SKM-1 treated with dmso at 0.1 percent for 144 hours (cell line): ENCODE measurements around the gene PAQR5.
"Not testable (repeated sequence)": the region's sequence is repeated elsewhere in the genome, so short reads cannot be mapped to it uniquely, and the experiment has no call there.

Source experiments
- DNase-seq: peaks from one replicate; lab custom pipeline; 2025; ENCODE audit not compliant: unreplicated experiment; lab: John Stamatoyannopoulos, UW

The PAQR5 gene

DNA sequence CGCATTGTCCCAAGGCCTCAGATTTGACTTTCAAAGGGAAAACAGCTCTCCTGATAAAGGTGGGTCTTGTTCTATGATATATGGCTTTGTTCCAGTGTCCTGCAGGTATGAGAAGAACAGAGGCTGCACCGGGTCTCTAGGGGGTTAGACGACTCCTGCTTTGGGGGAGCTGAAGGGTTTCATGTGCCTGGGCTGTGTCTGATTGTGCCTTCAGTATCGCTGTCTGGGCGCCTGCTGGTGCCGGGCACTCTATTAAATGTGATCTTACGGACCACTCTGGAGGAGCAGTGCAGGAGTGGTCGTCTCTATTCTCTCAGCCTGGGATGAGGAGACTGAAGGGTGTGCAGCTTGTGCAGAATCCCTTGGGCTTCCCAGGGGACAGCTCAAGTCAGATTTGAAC lies 16.0 kb downstream of the PAQR5 start:
- no peak for DNase-seq

DNA sequence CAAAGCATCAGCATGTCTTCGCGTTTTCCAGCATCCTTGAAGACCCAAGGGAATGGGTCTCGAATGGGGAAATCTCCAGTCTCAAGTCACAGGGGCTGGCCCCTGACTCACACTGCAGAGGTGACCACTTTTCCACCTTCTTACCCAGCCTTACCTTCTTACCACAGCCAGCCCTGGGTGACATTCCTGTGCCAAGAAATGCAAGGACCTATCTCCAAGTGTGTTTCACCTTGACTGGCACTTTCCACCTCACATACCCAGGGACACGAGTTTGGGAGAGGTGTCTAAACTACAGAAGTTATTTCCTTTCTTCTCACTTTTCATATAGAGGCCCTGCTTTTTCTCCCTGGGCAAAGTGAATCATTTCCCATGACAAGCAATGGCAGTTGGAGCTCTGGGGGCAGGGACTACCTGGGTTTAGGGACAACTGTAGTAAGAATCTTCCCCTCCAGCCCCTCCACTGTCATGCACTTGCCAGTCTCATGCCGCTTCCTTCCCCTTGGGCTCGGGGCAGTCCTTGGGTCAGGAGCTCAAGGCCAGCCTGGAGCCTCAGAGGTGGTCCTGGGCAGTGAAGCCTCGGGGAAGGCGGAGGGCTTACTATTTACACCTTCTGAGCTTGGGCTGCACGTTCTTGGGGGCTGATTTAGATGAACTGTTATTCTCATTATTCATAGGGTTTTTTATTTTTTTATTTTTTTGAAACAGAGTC lies 16.8 kb downstream of the PAQR5 start:
- no peak for DNase-seq

DNA sequence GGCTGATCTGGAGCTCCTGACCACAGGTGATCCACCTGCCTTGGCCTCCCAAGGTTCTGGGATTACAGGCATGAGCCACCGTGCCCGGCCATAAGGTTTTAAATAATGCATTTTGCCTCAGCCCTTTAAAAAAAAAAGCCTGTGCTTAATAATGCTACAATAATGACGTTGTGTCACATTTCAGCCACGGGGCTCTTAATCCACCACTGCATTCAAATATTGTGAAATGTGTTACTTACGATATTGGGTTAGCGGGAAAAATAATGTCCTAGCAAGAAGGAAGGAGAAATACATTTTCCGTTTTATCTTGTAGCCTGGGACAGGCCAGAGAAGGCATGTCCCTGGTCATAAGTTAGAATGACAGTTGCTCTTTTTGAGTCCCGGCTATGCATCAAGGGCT lies 17.6 kb downstream of the PAQR5 start:
- no peak for DNase-seq

DNA sequence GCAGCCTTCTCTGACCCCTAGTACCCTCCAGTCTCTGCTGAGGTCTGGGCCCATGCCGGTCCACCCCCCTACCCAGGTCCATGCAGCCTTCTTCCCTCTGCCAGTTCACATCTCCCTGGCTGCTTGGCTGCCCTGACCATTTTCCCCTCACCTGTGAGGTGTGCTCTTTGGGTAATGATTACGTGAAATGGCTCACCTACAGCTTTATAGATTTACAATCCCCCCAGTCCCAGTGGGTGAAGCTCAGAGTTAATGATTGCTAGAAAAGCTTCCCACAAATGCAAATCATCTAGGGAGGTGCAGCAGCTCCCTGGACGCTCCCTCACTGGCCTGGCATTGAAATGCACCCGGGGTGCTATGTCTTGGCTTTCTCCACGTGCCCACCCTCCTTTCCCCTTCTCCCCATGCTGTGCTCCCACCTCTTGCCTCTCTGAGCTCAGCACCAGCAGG lies 18.7 kb downstream of the PAQR5 start:
- no peak for DNase-seq

DNA sequence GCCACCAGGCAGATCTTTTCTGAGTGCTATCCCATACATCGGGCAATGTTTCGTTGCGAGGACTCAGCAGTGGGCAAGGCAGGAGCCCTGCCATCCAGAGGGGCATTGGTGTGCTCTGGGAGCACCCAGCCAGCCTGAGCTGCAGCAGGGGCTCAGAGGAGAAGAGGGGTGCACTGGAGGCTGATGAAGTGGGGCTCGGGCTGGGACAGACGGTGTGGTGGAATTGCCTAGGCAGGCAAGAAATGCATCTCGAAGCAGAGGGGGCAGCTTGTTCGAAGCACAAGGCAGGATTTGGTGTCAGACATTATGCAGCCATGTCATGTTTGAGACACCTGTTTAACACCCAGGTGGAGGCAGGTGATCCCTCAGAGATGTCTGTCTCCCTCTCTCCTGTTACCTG lies 19.3 kb downstream of the PAQR5 start:
- no peak for DNase-seq

DNA sequence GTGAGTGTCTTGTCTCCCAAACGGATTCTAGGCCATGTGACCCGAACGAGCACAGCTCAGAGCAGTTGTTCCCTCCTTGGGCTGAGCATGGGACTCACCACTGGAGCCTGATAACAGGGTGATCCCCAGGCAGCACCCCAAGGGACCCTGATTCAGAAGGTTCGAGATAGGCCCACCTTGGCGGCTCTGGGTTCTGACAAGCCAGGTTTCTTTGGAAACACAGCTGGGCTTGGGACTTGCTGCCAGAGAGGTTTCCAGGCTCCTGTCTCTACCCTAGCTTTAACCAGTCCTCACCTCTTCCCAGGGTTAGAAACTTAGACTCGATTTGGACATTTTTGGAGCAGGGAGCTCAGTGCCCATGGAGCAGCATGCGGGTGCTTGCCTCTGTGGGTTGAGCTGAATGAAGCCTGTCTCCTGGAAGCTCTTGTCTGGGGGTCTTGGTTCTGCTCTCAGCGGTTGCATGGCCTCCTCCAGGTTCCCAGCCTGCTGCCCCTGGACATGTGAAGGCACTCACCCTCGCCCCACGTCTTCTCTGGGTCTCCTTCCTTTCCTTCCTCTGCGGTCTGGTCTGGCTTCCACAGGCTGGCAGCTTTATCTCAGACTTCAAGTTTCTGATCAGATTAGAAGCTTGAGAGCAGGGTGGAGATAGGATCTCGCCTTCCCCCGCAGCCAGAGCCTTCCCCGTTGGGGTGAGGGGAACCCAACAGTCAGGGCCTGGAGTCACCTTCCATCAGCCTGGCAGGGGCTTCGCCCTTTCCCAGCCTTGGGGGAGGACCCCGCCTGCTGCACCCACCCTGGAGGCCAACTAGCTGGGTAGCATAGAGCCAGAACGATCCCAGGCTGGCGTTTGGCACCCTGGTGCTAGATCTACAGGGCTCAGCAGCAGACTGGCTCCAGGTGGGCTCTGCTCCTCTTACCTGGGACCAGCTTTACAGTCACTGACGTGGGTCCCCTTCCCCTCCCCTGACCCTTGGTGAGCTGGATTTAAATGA lies 21.0 kb downstream of the PAQR5 start:
- DNase-seq, result no peak

DNA sequence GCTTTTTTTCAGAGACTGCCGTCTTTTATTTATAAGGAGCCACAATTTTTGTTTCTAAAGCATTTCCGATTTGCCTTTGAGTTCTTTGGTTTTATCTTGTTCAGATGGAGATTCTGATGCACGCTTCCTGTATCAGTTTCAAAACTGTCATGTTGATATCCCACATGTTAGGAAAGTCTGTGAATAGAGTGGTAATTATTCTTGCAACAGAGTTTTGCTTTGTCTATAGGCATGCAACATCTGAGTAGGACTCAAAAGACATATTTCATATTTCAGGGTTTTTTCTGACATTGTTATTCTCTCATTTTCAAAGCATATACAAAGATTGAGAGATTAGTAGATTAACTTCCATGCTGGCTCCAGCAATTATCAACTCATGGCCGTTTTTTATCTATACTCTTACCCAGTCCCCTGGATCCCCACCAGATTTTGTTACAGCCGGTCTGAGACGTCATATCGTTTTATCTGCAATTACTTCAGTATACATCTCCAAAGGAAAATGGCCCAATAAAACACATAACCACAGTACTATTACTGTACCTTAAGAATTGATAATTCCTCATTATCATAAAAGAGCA lies 22.4 kb downstream of the PAQR5 start:
- peak; percentile 25 for DNase-seq

DNA sequence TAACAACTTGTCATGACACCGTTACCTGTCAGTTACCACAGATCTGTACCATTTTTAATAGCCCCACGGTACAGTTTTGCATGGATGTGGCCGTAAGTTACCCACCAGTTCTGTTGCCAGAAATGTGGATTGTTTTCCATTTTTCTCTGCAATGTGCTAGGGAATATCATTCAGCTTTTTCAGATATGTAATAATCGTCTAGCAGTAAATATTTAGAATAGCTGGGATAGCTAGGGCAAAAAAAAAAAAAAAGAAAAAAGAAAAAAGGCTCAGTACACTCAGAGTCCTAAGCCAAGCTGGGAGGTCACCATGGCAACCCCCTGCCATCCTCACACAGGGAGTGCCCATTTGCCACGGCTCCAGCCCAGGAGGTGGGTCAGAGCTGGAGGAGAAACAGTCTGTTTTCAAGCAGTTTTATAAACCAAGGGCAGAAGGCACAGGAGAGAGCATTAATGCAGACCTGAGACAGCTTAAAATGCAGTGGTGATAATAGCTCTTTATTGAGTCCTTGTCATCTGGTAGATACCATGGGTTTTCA lies 25.2 kb downstream of the PAQR5 start:
- DNase-seq, result no peak

DNA sequence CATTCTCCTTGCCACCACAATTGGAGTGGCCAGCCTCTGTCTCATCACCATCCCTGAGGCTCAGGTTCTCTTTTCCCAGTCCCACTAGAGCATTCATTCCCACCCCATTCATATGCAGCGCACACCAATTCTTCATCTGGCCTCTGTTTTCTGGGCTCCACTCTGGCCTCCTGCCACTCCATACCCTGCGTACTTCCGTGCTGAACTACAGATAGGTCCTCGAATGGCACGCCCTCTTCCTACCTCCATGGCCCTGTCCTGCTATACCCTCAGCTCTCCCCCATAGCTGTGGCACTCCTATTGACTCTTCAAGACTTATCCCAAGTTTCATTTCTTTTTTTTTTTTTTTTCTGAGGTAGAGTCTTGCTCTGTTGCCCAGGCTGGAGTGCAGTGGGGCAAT lies 25.9 kb downstream of the PAQR5 start:
- DNase-seq, result no peak

DNA sequence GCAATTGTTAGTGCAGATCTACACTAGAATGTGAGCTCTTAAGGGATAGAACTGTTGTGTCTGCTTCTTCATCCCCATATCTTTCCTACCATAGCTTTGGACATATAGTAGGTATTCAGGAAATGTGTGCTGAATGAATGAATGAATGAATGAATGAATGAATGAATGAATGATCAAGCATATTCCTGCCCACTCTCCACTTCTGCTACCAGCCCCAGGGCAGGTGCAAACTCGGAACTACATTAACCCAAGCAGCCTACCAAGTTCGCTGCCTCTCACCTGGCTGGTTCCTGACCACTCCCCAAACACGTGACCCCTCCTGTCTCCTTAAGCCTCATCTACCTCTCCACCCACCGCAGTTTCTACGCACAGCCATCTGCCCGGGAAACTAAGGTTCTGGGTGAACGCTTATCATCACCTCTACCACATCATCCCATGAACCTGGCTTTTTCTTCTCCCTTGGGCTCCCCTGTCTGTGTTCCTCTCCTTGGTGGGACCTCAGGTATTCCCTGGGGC lies 26.8 kb downstream of the PAQR5 start:
- no peak for DNase-seq

DNA sequence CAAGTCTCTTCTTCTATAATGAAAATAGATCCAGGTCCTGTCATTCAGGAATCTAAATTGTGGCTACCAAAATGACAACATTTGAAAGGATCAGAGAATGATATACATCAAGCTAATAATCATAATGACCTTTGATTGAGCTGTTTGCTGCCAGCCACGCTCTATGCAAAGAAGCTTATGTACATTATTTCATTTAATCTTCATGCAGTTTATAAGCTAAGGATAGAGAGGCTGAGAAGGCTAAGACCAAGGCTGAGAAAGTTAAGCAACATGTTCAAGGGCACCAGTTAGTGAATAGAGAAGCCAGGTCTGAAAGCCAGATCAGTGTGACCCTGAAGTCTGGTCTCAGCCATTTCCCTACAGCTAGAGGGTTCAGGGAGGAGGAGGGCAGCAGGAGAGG lies 29.4 kb downstream of the PAQR5 start:
- DNase-seq, result no peak

DNA sequence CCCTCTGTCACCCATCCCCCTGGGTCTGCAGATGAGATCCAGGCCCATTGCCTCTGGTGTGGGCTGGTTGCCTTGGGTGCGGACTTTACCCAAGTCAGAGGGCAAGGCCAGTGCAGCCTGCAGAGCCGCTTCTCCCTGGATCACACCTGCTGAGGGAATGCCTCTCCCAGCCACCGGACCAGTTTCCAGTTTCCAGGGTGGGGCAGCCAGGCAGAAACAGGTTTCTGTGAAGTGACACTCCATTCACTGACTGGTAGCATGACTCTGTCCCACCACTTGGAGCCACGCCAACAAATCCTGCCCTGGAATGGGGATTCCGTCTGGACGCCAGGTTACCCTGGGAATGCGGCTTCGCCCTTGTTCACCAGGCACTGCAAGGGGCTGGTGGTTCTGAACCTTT lies 30.0 kb downstream of the PAQR5 start:
- DNase-seq, result no peak

DNA sequence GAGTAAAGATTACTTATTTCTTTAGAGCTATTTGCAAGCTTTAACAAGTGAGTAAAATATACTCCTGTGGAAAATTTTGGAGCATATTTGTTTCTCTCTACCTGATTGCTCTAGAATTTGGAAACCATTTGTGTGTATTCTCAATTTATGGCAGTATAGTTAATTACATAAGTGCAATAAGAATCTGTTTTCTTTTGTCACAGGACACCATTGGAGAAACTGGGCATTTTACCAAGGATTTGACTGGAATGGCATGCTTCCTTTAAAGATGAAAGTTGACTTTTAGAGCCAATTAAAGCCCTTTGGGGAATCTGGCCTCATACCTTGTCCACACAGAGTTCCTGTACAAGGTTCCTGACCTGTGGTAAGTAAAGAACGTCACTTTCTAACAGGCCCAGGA lies 38.4 kb downstream of the PAQR5 start:
- no peak for DNase-seq

DNA sequence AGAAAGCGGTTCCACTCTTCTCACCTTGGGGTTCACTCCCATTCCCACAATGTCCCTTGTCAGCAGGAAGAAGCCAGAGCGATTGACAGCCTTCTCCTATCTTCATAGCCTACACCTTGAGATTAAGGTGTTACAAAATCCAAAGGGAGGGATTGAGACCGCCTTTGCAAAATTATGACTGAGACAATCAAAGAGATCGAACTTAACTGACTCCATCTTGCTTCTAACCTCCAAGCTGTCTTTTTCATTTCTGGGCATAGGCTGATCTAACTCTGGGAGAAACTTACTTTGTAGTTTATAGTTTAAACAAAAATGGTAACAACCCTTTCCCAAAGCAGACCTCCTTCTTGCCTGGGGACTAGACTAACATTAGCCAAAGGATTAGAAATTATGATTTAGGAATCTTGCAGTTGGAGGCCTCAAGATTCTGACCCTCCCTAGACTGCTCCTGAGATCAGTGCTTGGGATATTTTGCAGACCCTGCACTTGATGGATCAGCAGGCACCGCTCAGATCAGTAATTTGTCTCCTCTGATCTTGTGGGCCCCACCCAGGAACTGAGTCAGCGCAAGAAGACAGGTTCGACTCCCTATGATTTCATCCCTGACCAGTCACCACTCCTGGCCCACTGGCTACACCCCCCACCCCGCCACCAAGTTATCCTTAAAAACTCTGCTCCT lies 40.0 kb downstream of the PAQR5 start:
- DNase-seq, result no peak

DNA sequence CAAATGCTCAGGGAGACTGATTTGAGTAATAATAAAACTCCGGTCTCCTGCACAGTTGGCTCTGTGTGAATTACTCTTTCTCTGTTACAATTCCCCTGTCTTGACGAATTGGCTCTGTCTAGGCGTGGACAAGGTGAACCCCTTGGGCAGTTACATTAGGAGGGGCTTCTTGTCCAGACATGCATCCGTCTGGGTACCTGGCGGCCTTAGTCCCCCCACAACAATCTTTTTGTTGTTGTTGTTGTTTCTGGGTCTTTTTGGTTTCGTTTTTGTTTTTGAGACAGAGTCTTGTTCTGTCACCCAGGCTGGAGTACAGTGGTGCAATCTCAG lies 40.5 kb downstream of the PAQR5 start:
- DNase-seq, result not testable (repeated sequence)

DNA sequence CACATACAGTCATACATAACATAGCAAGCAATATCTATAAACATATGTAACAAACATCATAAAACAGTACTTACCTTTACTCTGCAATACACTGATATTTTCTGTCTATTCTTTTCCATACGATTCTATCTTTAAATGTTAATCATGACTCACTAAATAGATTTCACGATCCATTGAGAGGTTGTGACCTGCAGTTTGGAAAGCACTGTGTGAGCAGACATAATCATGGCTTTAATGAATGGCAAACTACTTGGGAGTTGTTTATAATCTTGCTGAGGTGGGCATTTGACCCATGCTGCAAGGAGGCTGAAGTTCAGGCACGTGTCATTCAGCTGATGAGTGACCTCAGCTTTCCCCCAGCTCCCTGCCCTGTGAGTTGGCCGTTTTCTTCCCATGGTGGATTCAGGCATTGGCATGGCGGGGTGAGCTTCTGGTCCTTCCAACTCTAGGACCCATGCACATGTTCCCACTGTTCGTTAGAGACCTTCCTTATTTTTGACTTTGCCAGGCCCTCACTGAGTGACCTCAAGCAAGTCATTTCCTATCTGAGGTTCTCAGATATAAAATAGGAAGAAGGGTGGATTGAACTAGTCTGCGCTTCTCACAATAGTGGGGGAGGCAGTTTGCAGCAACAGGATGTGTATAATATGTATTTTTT lies 41.7 kb downstream of the PAQR5 start:
- no peak for DNase-seq

DNA sequence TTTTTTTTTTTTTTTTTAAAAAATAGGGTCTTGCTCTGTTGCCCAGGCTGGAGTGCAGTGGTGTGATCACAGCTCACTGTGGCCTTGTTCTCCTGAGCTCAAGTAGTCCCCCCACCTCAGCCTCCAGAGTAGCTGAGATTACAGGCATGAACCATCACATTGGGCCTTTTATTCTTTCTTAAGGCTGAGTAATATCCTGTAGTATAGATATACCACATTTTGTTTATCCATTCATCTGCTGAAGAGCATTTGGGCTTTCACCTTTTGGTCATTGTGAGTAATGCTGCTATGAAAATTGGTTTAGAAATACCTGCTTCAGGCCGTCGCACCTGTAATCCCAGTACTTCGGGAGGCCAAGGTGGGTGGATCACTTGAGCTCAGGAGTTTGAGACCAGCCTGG lies 42.6 kb downstream of the PAQR5 start:
- DNase-seq, result no peak

DNA sequence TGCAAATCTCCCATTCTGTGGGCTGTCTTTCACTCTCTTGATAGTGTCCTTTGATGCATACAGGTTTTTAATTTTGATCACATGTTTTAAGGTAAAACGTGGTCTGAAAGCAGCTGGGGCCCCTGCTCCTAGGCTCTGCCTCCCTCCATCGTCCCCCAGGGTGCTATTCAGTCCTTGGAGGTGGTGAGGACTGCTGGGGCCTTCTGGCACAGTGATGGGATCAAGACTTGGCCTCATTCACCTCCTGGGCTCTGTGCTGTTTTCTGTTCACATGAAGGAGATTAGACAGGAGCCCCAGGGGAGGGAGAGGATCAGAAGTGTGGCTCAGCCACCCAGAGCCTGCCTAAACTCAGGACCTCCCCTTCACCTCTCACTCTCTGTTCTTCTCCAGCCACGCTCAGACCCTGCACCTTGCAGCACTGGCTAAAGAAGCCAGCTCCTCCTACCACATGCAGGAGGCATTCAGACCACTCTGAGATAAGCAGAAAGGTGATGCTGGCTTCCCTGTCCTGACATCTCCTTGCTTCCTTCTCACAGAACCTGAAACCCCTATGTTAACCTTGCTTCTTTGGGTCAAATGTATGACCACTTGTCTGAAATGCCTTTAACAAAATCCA lies 43.9 kb downstream of the PAQR5 start:
- DNase-seq, result no peak

DNA sequence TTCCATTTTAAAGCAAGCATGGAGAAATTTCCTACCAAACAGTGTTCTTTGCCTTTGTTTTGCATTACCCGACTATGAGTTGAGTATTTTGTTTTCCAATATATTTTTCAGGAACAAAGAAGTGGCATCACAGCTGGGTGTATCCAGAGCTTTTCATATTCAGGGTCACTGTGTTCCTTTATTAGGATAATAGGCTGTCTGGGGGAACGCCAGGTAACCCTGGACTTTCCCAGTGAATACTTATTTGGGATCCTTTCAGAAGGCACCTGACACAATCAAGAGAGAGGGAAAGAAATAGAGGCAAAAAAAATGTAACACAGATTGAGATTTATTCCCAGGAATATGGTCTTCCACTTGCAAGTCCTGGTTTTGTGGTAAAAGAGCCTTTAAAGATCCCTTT lies 44.4 kb downstream of the PAQR5 start:
- no peak for DNase-seq

DNA sequence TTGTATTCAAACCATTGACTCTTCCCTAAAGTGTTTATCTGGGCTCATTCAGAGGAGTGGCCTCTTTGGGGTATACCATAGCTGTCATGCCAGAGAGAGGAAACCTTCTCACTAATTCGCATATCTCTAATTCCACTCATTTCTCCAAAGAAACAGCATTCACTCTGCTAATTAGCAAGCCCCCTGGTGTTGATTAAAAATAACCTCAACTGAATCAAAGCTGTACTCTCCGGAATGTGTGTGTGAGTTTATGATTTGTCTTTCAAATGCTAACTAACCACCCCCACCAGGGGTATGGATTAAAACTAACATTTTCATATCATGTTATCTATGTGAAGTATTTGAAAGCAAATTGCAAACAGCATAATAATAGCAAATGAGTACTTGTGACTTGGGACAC lies 45.5 kb downstream of the PAQR5 start:
- no peak for DNase-seq
